Upper lobe of left lung (tissue), 4 donors: ENCODE results near the gene MT4.

ENCODE experiments used
- CTCF ChIP-seq, 6 experiments: fragments of 450-650 bp in 4 of 6; fragments of 200-600 bp in 2 of 6; sonication (generic) in 2 of 6; IDR thresholded peaks; one replicate each; pipeline ENCODE4 v1.5.1; 2016 to 2019; ENCODE audit warnings: antibody characterized with exemption in 6 of 6
- POLR2AphosphoS5 ChIP-seq, 2 donors: sonication (generic); formaldehyde crosslinking; IDR thresholded peaks; one replicate each; pipeline ENCODE4 v1.5.1; 2017; ENCODE audit warnings: antibody characterized with exemption in 2 of 2

DNA sequence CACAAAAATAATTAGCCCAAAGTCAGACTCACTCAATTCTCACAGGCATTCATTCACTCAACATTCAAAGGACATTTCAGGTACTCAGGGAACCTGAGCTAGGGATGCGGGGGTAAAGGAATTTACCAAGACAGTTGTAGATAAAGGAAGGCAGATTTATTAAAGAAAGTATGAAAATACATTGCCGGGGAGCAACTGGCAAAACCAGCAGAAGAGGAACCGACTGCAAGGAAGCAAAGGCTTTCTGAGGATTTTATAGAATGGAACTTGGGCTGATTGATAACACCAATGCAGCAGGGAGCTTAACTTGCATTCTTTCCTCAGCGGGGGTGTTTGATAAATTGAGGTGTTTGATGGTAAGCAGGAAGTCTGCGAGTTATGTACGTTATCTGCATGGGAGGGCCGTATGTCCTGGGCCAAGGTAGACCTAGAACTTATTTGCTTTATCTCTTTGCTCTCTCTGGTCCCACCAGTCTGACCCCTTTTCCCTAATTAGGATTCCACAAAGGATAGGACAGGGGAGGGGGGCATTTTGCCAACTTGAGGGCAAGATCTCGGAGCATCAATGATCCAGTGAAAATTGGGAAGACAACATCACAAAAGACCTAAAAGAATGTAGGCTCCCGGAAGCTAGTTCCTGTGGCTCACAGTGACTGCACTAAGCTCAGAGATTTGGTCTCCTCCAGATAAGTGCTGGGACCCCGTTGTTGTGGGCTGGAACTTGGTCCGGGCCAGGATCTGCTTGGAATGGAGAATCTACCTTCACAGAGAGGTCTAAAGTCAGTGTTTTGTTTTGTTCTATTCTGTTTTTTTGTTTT, 18.7 kb downstream of the MT4 start:
- no peak for TF ChIP-seq POLR2AphosphoS5 (IDR thresholded peaks at IDR 0.05)
- TF ChIP-seq CTCF (IDR thresholded peaks at IDR 0.05): no peak
